Measurements from ENCODE around the gene KIF1A.
"Not testable (repeated sequence)": the region's sequence is repeated elsewhere in the genome, so short reads cannot be mapped to it uniquely, and the experiment has no call there.

The KIF1A gene

DNA sequence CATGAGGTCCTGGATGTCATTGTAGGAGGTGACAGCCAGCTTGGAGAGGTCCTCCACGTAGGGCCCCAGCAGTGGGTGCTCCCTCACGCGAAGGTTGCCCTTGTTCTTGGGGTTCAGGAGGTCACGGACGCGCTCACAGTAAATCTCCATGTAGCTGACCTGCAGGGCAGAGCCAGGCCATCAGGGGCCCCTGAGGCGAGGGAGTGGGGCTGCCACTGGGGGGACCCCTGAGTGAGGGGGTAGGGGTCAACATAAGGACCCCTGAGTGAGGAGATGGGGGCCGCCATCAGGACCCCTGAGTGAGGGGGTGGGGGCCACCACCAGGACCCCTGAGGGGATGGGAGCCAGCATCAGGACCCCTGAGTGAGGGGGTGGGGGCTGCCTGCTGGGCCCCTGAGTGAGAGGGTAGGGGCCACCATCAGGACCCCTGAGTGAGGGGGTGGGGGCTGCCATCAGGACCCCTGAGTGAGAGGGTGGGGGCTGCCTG is 33.6 kb downstream of the KIF1A start:
- DNase-seq: no peak

DNA sequence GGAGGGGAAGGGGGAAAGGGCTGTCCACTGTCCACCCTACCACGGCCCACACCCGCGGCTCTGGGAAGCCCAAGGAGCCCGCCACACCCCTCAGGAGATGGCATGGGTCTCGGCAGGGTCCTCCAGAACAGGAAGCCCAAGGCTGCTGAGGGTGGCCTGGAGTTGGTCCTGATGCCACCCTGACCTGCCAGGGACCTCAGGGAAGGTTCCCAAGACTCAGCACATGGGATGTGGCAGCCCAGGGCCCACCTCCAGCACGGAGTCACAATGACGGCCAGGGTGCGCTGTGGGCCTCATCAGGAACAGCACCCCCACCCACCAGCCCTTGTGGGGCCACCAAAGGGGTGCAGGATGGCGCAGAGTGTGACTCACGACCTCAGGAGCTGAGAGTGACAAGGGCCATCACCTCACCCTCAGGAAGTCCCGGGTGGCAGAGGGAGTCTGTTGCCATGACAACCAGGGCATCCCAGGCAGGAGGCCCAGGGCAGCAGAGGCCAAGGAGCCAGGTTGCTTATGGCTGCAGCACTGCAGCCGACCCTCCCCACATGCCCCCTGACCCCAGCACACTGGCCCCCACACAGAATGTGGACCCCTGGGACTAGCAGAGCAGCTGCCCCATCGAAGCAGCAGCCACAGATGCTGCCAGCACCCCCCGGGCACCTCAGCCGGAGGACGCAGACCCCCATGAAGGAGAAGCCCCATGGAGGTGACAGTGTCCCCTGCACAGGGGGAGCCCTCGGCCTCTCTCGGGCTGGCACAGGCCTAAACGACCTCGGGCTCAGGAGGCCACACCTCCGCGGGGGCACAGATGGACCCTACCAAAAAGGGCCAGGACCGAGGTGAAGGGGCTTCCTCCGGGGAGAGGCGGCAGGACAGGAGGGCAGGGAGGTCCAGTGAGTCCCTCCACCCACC is 34.3 kb downstream of the KIF1A start:
- no peak for DNase-seq

DNA sequence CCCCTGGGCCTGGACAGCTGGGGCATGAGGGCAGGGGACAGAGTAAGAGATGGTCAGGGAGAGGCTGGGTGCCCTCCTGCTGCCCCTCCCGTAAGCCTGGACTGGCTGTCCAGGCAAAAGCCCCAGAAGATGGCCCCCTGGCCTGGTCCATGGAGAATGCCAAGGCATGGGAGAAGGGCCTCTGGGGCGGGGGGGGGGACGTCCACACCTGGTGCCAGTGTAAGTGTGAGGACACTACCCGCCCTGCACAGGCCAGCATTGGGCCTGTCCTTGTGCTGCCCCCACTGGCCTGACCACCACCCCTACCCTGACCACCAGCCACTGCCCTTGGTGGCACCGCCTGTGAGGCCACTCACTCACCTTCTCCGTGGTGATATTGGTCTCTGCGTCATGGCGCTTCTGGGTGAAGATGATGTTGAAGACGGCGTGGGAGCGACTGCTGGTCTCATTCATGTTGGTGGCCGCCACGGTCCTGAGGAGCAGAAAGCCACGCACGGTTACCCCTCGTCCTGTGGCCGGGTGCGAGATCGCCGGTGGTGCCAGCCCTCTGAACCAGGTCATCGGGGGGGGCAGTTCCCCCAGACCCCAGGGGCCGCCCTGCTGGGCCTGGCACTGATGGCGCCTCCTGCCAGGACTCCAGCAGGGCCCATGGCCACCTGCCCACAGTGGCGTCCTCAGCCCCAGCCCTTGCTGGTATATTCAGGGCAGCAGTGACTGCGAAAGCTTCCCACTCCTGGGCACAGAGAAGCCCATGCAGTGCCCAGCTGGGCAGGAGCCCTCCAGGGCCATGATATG is 35.2 kb downstream of the KIF1A start:
- DNase-seq: no peak

DNA sequence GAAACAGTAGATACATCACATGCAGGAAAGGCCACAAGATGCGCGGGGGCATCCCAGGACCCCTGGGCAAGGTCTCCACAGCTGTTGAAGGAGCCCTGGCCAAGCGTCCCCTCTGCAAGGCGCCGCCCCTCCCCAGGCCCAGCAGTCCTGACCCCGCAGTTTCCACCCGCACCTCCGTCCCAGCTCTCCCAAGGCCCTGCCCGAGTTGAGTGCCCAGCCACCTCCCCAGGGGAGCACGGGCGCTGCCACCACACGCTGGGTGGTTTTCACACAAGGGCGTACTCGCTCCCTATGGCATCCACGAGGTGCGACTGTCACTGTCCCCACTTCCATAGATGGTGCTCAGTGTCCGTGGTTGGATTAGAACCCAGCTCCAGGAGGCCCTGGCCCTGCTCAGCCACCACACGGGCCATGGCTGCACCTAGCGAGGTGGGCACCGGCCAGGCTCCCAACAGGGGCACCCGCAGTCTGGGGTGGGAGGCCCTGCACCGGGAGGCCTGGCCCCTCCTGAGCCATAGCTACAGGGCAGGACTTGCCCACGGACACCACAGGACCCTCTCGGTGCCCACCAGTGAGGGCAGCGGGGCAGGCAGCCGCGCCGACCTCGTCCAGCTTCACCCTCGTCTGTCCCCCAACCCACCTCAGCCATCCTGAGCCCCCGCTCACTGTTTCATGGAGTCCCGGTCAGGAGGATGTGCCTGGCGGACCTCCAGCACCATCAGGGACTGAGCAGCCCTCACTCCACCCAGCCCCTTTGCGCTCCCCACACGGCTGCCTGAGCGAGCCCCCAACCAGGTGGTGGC is 36.0 kb downstream of the KIF1A start:
- no peak for DNase-seq

DNA sequence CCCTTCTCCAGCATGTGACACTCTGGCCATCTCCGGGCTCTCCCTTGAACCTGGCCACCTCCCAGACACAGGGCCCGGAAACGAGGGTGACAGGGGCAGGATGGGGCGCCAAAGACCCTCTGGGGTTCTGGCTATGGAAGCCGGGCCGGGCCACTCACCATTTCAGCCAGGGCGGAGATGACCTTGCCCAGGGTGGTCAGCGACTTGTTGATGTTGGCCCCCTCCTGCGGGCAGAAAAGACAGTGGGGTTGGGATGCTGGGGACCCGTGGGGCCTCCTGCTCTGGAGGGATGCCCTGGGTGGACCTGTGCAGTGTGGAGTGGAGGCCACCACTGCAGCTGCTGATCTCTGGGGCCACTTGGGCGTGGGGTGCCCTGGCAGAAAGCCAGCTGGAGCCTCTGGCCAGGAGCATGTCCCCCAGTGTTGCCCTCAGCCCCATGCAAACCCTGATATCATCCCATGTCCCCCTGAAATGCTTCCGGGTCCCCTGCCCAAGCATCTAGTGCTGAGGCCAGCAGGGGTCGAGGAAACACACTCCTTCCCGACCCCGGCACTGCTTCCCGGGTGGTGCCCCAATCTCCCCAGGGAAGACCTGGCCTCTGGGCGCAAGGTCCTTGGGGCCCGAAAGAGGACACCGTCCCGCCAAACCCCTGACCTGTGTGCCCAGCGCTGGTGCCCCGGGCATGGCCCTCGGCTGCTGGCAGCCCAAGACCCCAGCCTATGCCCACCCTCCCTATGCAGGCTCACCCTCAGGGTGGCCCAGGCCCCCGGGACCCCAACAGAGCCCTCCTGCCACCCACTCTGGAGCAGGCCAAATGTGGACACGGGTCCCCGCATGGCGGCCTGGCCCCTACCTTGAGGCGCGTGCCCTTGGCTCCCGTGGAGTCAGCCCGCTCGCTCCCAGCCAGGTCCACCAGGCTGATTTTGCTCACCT is 36.9 kb downstream of the KIF1A start:
- DNase-seq: no peak

DNA sequence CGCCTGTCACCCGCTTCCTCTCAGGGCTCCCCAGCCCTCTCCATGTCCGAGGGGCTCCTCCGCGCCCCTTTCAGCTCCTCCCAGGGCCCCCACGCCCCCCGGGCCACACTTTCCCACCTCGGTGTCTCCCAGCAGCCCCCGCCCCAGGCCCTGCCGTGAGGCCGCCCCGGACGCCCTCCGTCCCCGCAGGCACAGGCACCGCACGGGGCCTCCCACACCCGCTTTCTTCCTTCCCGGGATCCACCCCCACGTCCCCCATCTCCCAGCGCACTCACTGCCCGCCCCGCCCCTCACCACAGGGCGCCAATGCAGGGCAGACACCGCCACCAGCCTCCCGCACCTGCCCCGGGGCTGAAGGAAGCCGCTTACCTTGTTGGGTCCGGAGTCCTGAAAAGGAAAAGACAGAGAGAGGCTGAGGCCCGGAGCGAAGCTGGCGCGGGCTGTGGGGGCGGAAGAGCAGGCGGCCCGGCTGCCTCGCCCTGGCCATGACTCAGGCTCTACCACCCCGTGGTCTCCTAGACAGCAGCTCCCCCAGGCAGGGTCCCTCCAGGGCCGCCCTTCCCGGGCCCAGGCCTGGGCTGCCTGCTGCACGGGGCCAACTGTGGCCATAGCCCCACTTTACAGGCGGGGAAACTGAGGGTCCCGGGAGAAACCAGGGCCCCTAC is 37.7 kb downstream of the KIF1A start:
- no peak for DNase-seq

DNA sequence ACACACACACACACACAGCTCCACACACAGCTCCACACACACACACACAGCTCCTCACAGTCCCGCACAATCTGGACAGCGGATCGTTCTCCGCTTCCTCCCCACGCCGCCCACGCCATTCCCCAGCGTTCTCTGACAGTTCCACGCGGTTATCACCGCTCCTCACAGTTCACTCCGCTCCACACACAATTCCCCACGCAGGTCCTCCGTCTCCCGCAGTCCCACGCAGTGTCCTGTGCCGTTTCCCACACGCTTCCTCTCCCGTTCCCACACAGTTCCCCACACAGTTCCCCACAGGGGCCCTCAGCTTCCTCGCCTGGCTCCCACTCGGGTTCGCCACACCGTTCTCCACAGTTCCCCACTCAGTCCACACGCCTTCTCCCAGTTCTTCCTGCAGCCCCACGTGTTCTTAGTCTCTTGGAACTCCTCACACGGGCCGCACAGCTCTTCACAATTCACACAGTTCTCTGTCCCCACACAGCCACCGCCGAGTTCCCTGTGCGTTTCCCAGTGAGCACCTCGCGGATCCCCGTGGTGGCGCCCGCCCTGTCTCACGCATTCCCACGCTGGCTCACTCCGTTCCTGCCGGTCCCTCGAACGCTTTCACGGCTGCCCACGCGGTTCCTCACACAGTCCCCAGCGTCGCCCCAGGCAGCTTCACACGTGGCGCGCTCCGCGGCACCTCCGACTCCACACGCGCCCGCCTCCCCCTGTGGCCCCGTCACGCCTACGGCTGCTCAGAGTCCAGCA is 38.4 kb downstream of the KIF1A start:
- DNase-seq: no peak

DNA sequence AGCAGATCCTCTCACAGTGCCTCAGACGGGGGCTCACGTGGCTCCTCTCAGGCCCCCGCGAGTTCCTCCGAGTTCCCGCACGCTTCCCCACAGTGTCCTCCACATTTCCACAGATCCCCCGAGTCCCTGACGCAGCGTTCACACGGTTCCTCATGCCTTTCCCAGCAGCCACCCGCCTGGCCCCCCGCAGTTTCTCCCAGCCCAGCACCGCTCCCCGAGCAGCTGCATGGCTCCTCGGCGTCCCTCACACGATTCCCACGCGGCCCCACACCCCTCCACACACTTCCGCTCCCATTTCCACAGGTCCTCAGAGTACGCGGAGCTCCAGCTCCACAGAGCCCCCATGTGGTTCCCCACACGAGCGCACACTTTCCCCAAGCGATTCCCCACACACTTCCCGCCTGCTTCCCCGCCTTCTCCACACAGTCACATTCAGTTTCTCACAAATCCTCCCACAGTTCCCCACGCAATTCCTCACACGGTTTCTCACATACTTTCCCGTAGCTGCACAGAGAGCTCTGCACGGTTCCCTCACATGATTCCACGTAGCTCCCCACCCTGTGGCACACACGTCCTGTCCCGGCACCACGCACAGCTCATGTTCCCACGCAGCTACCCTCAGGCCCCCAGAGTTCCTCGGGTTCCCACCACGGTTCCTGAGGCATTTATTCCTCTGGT is 39.9 kb downstream of the KIF1A start:
- no peak for DNase-seq

DNA sequence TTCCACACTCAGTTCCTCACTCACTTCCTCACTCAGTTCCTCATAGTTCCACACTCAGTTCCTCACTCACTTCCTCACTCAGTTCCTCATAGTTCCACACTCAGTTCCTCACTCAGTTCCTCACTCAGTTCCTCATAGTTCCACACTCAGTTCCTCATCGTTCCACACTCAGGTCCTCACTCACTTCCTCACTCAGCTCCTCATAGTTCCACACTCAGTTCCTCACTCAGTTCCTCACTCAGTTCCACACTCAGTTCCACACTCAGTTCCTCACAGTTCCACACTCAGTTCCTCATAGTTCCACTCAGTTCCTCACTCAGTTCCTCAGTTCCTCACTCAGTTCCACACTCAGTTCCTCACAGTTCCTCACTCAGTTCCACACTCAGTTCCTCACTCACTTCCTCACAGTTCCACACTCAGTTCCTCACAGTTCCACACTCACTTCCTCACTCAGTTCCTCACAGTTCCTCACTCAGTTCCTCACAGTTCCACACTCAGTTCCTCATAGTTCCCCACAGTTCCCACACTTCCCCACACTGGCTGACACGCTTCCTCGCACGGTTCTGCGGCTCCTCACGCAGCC is 40.7 kb downstream of the KIF1A start:
- DNase-seq: not testable (repeated sequence)

DNA sequence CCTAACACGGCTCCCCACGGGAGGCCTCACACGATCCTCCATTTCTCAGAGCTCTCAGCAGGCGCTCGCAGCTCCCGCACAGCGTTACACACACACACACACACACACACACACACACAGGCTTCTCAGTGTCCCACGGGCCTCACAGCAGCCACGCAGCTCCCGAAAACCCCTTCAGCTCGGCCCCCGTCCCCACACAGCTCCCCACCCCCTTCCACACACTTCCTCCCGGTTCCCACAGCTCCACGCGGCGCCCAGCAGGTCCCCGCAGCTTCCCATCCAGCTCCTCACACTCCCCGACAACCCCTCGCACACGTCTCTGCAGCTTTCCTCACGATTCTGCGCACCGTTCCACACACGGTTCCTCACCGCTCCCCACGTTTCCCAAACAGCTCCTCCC is 41.6 kb downstream of the KIF1A start:
- no peak for DNase-seq

DNA sequence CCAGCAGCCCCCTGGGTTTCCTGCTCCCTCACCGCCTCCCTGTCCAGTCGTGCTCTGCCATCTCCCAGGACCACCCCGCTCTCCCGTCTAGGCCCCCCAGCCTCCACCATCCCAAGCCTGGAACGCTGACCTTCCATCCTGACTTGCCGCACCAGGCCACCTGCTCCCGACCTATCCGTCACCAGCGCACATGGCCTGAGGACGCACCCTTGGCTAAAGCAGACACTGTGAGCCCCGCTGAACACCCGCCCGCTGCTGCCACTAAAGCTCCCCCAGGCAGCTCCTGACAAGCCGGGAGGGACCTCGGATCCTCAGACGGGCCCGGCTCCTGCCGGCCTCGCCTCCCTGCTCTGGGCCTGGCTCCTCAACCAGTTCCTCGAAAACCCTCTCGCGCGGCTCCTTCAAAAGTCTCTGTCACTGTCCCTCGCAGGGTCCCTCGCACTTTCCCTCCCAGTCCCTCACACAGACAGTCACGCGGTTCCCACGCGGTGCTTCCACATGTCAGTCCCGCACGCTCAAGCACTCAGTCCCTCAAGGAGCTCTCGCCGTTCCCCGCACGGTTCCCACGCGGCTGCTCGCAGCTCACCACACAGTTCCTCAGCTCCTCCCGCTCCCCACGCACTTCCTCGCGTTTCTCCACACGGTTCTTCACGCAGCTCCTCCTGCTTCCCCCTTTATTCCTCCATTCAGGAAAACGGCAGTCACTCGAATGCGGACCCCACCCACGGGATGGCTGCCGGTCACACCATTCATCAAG is 42.4 kb downstream of the KIF1A start:
- no peak for DNase-seq

DNA sequence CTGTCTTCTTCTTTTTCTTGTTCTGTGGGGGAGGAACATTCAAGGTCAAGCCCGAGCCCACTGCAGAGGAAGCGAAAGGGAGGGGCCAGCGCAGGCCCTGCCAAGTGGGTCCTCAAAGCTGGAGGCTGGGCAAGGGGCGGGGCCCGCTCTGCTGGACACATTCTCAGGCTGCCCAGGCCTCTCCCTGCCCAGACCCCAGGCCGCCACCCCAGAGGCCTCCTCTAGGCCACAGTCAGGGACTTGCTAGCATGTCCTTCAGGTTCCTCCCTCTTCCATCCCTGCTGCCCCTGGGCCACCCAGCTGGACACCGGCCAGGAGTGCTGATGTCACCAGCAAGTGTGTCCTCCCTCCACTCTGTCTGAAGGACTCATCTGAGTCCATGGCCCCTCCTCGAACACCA is 44.1 kb downstream of the KIF1A start:
- no peak for DNase-seq

DNA sequence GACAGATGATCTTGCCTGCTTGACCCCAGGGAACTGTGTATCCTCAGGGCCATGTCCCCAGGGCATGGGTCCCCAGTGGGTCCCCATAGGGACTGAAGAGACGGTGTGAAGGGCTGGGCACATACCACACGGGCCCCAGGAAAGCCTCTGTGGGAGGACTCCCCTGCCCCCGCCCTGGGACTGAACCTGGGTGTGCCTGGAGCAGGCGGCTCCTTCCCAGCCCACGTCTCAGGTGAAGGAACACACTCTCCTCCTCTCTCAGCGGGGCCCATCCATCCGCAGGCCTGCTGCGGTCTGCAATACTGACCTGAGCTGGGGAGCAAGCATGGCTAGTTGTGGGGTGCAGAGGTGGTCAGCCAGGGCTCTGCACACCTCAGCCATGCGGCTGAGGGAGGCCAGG is 45.2 kb downstream of the KIF1A start:
- DNase-seq: no peak

DNA sequence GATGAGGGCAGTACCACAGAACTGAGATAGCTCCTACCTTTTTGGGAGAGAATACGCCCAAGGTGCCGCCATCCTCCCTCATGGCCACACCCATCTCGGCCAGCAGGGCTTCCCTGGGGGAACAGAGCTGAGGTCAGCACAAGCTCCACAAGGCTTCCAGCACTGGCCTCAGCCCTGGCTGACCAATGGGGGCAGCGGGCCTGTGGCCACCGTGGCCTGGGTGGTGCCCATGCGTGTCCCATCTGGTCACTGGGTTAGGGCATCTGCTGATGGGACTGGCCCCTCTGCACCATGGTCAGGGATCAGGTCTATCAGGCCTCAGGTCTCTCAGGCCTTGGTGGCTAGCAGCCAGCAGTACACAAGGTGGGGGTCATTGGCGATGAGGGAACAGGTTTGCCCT is 50.9 kb downstream of the KIF1A start:
- no peak for DNase-seq

DNA sequence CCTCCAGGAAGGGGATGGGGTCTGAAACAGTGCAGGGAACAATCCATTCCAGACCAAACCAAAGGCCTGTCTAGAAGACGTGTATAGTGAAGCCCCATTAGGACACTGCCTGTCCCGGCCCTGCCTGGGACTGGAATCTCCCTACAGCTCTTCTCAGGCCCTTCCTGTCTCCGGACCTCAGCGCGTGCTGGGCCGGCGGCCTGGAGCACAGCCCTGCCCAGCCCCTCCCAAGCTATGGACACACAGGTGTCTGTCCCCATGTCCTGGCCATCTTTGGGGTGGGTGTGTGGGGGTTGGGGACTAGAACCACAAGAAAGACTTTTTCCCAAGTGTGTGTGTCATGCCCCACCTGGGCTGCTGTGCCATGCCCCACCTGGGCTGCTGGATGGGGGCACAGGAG is 51.8 kb downstream of the KIF1A start:
- DNase-seq: no peak

DNA sequence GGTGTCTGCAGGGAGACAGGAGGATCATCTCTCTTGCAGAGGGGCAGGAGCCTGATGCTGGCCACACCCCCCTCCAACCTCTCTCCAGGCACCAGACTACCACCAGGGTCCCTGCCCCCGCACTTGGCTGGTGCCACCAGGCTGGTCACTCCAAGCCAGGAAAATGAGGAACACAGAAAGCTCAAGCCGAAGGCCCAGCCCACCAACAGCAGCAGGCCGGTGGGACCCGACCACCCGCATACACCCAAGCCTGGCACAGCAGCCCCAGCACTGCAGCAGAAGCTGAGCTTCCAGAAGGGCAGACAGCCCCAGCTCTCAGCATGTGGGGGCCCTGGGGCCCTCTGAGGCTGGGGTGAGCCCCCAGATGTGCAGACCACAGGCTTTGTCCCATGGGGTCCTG is 52.7 kb downstream of the KIF1A start:
- DNase-seq: no peak

DNA sequence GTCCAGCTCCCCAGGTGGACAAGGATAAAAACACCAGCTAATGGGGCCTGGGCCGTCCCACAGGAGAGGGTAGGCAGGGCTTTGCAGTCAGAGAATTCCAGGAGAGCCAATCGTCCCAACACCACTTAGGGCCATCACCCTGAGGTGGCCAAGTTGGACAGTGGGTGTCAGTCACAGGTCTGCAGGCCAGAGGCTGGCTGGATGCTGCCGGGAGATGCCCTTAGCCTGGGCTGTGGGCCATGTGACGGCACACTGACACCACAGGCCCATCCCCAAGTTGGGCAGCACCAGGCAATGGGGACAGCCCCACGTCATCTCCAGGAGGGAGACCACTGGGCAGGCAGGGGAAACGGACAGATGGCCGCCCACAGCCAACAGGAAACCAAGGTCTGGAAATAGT is 53.9 kb downstream of the KIF1A start:
- no peak for DNase-seq

DNA sequence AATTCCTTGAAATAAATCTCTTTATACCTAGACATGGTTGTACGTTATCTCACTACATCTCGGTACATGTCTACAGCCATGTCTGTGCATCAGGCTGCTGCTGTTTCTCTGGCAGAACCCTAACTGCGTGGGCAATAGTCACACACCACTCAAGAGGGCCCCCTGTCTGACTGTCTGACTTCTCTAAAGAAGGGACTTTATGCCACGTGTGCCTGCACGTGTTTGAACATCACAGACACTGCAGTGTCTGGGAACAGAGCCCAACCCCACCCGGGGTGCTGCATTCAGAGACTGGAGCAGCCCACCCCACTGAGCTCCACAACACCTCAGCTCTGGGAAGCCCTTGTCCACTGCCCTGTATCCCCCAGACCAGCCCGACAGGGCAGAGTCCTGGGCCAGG is 55.0 kb downstream of the KIF1A start:
- DNase-seq: no peak

DNA sequence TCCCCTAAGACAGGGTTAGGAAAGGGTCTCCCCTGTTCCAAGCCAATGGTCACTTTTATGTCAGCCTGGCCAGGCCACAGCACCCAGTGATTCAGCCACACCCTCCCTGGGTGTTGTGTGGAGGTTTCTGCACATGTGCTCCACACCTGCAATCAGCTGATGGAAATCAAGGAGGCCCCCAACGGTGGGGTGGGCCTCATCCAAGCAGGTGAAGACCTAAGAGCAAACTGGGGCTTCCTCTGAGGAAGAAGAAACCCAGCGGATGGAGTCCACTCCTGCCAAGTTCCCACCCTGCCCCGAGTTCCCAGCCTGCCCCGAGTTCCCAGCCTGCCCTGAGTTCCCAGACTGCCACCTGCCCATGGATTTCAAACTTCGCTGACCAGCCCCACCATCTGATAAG is 55.4 kb downstream of the KIF1A start:
- DNase-seq: no peak

Data from activated CD4-positive, alpha-beta T cell treated with anti-CD3 and anti-CD28 coated beads for 4 hours (primary cell).